MCF 10A (cell line): Measurements from ENCODE around the gene SLC27A2. TPM values are rescaled to one million over a fixed set of nuclear protein-coding genes. Genes with fewer than 3 reads are reported as not detected.
A peak's percentile ranks its signal among the peaks of the same experiment; 100 is the strongest.

Source experiments
- BruUV-seq: library from RNA; stranded (reverse); fragments of 400-500 nt; replicated peaks from 2 replicates; lab custom pipeline; 2021; lab: Mats Ljungman, UMichigan
- CTCF ChIA-PET: fragments of 300-600 bp; sonication (Branson Sonifier 250); formaldehyde crosslinking; extraction: SDS; loops from one replicate; lab custom pipeline; 2021; ENCODE audit warnings: antibody characterized with exemption, inconsistent platforms; lab: Yijun Ruan, JAX
- POLR2A ChIA-PET: fragments of 300-600, 350-650 bp; sonication (Branson Sonifier 250); formaldehyde crosslinking; extraction: SDS; loops from one replicate; lab custom pipeline; 2020; ENCODE audit warnings: antibody characterized with exemption, inconsistent platforms; lab: Yijun Ruan, JAX
- DNase-seq: peaks from one replicate; pipeline ENCODE4 v3.0.0-alpha.2; 2018; ENCODE audit not compliant: unreplicated experiment
- H3K27ac Mint-ChIP-seq: one replicate; pipeline ENCODE4 v1.8.0; 2022; ENCODE audit warnings: mild to moderate bottlenecking, low read depth, mixed read lengths; ENCODE audit not compliant: unreplicated experiment
- H3K27me3 Mint-ChIP-seq: one replicate; pipeline ENCODE4 v1.8.0; 2022; ENCODE audit warnings: mixed read lengths; ENCODE audit not compliant: insufficient read depth, unreplicated experiment
- H3K36me3 Mint-ChIP-seq: one replicate; pipeline ENCODE4 v1.8.0; 2022; ENCODE audit warnings: mild to moderate bottlenecking, moderate library complexity, mixed read lengths; ENCODE audit not compliant: insufficient read depth, unreplicated experiment
- H3K4me1 Mint-ChIP-seq: one replicate; pipeline ENCODE4 v1.8.0; 2022; ENCODE audit warnings: mixed read lengths; ENCODE audit not compliant: insufficient read depth, unreplicated experiment
- H3K4me3 Mint-ChIP-seq: one replicate; pipeline ENCODE4 v1.8.0; 2022; ENCODE audit warnings: mild to moderate bottlenecking, moderate library complexity, mixed read lengths; ENCODE audit not compliant: unreplicated experiment
- H3K9me3 Mint-ChIP-seq: one replicate; pipeline ENCODE4 v1.8.0; 2022; ENCODE audit warnings: mixed read lengths; ENCODE audit not compliant: unreplicated experiment
- intact Hi-C: fragments of 100-400 bp; cut with micrococcal nuclease; formaldehyde crosslinking; loops from 2 replicates; pipeline ENCODE4 v1.14.1; 2022
- total RNA-seq: library from RNA; stranded (reverse); gene quantifications from 2 replicates; pipeline ENCODE4 v1.2.3, GENCODE V29; 2022
- TF ChIP-seq, protein P1 (sequence below): fragments of 200-600 bp; IDR thresholded peaks from one replicate; pipeline ENCODE4 v1.8.0; 2022; ENCODE audit warnings: antibody characterized with exemption, mild to moderate bottlenecking; ENCODE audit not compliant: unreplicated experiment

The SLC27A2 gene
- total RNA-seq, 1 experiment from 2014 or later = 0.84 TPM

DNA sequence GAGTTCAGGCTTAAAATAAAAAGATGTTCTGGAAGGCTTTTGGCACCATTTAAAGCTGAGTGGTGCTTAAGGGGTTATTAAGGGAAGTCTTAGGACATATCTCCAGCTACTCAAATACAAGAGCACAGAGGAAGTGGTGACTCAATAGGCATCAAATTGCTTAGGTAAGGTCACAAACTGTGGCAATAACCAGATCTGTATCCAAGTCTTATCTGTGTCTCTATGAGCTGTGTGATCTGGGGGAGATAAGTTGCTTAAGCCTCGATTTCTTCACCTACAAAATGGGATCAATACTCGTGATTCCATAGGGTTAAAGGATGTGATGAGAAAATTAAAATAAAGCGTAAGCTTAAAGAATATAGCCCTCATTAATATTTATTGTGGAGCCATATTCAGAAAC is 75.9 kb downstream of the SLC27A2 start:
- H3K4me3 Mint-ChIP-seq = no peak overlapping the region
- H3K36me3 Mint-ChIP-seq = no peaks in the 10 kb centered on the region
- no peaks in the 10 kb centered on the region for H3K27me3 Mint-ChIP-seq
- POLR2A ChIA-PET = no interaction called here
- H3K27ac Mint-ChIP-seq = no peak overlapping the region
- BruUV-seq = no TSS peak
- TF ChIP-seq, protein P1, sequence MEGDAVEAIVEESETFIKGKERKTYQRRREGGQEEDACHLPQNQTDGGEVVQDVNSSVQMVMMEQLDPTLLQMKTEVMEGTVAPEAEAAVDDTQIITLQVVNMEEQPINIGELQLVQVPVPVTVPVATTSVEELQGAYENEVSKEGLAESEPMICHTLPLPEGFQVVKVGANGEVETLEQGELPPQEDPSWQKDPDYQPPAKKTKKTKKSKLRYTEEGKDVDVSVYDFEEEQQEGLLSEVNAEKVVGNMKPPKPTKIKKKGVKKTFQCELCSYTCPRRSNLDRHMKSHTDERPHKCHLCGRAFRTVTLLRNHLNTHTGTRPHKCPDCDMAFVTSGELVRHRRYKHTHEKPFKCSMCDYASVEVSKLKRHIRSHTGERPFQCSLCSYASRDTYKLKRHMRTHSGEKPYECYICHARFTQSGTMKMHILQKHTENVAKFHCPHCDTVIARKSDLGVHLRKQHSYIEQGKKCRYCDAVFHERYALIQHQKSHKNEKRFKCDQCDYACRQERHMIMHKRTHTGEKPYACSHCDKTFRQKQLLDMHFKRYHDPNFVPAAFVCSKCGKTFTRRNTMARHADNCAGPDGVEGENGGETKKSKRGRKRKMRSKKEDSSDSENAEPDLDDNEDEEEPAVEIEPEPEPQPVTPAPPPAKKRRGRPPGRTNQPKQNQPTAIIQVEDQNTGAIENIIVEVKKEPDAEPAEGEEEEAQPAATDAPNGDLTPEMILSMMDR = no peak
- CTCF ChIA-PET = interaction anchor here (1.0 to 1.3 kb wide), 3 partner anchors 14 to 58 kb away, joined by 3 to 5 read pairs (median 3); no protein-coding TSS in a partner anchor
- peaks cover 10% of the 10 kb centered on the region for H3K4me1 Mint-ChIP-seq
- peak; percentile 85 for DNase-seq
- intact Hi-C loops = no loop called here
- no peaks in the 10 kb centered on the region for H3K9me3 Mint-ChIP-seq

DNA sequence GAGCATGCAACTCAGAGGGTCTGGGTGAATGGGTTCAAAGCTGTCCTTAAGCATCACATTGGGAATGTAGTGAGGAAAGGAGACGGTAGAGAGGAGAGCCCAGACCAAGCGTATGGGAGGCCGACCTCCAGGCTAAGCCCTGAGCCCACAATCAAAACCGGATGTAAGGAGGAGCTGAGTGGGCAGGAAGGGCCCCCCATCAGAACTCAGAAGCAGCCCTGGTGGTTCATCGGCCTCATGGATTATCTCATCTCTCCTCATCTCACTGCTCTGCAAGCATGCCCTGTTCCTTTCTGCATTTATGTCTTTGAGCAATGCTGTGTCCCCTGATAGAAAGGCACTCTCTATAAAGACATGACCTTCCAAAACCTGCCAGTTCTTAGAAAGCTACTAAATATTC is 77.3 kb downstream of the SLC27A2 start:
- intact Hi-C loops = no loop called here
- Mint-ChIP-seq H3K4me3 (no peak overlapping the region), H3K4me1 (peaks cover 12% of the 10 kb centered on the region), H3K9me3 (no peaks in the 10 kb centered on the region), H3K27ac (no peak overlapping the region), H3K36me3 (no peaks in the 10 kb centered on the region), H3K27me3 (peaks cover 8% of the 10 kb centered on the region)
- POLR2A ChIA-PET = no interaction called here
- no peak for DNase-seq
- no TSS peak for BruUV-seq
- TF ChIP-seq, protein P1 = no peak
- CTCF ChIA-PET = interaction anchor here (1.0 to 1.3 kb wide), 2 partner anchors 57 to 114 kb away, joined by 3 to 4 read pairs; no protein-coding TSS in a partner anchor

DNA sequence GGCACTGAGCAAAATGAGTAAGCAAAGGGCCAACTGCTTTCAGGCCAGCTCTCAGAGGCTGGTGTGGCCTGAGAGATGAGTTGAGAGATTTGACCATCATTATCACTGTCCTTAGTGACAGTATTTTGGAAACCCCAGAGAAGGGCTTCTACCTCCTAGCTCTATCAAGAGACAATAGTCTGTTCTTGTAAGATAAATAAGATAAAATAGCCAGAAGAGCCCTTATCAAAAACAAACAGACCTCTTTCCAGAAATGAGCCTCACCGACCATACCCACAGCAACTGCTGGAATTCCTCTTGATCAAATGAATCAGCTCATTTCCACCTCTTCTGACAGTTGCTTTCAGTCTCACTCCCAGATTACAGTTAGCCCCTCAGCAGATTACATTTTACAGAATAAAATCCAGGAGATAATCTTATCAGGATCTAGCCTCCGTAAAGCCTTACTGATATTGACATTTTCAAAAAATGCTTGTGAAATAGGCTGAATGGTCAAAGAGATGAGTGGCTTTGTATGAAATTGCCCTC is 79.0 kb downstream of the SLC27A2 start:
- intact Hi-C loops = no loop called here
- Mint-ChIP-seq H3K4me1 (peaks cover 12% of the 10 kb centered on the region), H3K36me3 (no peaks in the 10 kb centered on the region), H3K27ac (no peak overlapping the region), H3K9me3 (no peaks in the 10 kb centered on the region), H3K4me3 (no peak overlapping the region), H3K27me3 (peaks cover 17% of the 10 kb centered on the region)
- BruUV-seq = no TSS peak
- TF ChIP-seq, protein P1 = no peak
- no peak for DNase-seq
- ChIA-PET POLR2A (no interaction called here), CTCF (interaction anchor here (1.3 kb wide), 1 partner anchor 11 kb away, joined by 3 read pairs; no protein-coding TSS in a partner anchor)

DNA sequence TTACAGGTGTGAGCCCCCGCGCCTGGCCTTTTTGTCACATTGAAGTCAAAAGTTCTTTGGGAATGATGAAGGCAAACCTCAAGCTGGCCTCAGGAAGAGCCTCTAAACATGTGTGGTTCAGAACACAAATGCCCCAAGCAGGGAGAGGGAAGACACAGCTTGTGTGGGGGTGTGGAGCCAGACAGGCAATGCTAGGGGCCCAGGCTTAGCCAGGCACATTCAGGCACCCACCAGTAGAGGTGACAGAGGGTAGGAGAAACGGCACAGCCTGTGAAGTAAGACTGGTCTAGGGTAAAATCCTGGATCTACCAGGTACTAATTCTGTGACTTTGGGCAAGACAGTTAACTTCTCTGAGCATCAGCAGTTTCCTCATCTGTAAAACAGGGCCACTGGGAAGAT is 80.0 kb downstream of the SLC27A2 start:
- no TSS peak for BruUV-seq
- peaks cover 9% of the 10 kb centered on the region for H3K4me1 Mint-ChIP-seq
- peaks cover 3% of the 10 kb centered on the region for H3K9me3 Mint-ChIP-seq
- H3K36me3 Mint-ChIP-seq = no peaks in the 10 kb centered on the region
- ChIA-PET POLR2A (interaction anchor here (1.1 kb wide), 1 partner anchor 17 kb away, joined by 4 read pairs; no protein-coding TSS in a partner anchor), CTCF (interaction anchor here (1.3 kb wide), 1 partner anchor 12 kb away, joined by 3 read pairs; no protein-coding TSS in a partner anchor)
- no peak overlapping the region for H3K4me3 Mint-ChIP-seq
- TF ChIP-seq, protein P1 = no peak
- H3K27ac Mint-ChIP-seq = no peak overlapping the region
- H3K27me3 Mint-ChIP-seq = peaks cover 17% of the 10 kb centered on the region
- DNase-seq = no peak
- intact Hi-C loops = no loop called here
